HEK293 (cell line): ENCODE measurements around the gene SMIM13.

Source experiments
- PRDM10 ChIP-seq: fragments of 450-650 bp; formaldehyde crosslinking; IDR thresholded peaks from 2 replicates; pipeline ENCODE4 v1.5.1; 2016; ENCODE audit warnings: missing biosample characterization, missing genetic modification characterization
- ZNF555 ChIP-seq: fragments of 450-650 bp; formaldehyde crosslinking; conservative IDR thresholded peaks from 2 replicates; pipeline ENCODE4 v1.5.1; 2017; ENCODE audit warnings: missing biosample characterization, mild to moderate bottlenecking, missing genetic modification characterization, inconsistent platforms

- TF ChIP-seq ZNF555 = no peak
- TF ChIP-seq PRDM10 (tag by site-specific recombination) = no peak
Measured at GRCh38 chr6:11083956-11084355, 9.7 kb upstream of the SMIM13 start.
